HG02885 (cell line): ENCODE results near the gene PDS5B.
"Not testable (repeated sequence)": the region's sequence is repeated elsewhere in the genome, so short reads cannot be mapped to it uniquely, and the experiment has no call there.

Source experiments
- ATAC-seq: cut with Tn5 transposase; IDR thresholded peaks from one replicate; pipeline ENCODE4 v1.9.1; 2021; ENCODE audit warnings: mild to moderate bottlenecking; ENCODE audit not compliant: unreplicated experiment, poor library complexity

The PDS5B gene, protein sequence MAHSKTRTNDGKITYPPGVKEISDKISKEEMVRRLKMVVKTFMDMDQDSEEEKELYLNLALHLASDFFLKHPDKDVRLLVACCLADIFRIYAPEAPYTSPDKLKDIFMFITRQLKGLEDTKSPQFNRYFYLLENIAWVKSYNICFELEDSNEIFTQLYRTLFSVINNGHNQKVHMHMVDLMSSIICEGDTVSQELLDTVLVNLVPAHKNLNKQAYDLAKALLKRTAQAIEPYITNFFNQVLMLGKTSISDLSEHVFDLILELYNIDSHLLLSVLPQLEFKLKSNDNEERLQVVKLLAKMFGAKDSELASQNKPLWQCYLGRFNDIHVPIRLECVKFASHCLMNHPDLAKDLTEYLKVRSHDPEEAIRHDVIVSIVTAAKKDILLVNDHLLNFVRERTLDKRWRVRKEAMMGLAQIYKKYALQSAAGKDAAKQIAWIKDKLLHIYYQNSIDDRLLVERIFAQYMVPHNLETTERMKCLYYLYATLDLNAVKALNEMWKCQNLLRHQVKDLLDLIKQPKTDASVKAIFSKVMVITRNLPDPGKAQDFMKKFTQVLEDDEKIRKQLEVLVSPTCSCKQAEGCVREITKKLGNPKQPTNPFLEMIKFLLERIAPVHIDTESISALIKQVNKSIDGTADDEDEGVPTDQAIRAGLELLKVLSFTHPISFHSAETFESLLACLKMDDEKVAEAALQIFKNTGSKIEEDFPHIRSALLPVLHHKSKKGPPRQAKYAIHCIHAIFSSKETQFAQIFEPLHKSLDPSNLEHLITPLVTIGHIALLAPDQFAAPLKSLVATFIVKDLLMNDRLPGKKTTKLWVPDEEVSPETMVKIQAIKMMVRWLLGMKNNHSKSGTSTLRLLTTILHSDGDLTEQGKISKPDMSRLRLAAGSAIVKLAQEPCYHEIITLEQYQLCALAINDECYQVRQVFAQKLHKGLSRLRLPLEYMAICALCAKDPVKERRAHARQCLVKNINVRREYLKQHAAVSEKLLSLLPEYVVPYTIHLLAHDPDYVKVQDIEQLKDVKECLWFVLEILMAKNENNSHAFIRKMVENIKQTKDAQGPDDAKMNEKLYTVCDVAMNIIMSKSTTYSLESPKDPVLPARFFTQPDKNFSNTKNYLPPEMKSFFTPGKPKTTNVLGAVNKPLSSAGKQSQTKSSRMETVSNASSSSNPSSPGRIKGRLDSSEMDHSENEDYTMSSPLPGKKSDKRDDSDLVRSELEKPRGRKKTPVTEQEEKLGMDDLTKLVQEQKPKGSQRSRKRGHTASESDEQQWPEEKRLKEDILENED (N-terminal part only)

DNA sequence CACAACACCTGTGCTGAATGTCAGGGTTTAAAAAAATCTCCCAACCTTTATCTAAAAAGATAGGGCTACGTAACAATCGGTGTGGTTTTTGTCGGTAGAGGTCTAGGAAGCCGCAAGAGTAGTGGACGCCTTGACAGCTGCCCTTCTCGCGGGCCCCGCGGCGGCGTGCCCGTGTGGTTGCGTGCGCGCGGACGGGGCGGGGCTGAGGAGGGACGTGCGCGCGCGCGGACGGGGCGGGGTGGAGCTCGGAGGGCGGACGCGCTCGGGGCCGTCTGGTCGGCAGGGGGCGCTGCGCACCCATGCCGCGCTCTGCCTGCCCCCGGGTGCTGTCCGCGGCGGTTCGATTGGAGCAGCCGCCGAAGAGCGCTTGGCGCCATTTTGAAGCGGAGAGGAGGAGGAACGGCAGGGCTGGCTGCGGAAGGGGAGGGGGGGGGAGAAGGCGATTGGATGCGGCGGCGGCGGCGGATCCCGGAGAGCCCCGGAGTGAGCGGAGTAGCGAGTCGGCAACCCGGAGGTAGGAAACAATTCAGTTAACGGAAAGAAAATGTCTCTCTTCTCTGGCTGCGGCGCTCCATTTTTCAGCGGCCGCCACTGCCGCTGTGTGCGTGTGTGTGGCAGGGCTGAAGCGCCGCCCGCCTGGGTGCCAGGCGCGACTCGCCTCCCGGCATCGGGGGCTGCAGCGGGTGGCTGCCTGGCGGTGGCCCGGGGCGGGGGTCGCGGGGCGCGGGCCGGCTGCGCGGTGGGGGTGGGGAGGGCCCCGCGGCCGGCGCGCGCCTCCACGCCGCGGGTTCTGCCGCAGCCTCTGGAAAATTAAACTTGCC is at the start of gene PDS5B:
Gene PDS5B, plus strand, starts transcription at position 373 of the 821 bp plus-strand sequence. CDS start 62,321 bp downstream, outside the sequence.
- ATAC-seq, result peak; percentile 81

GRCh38 chr13:32537580-32538142 is 48.6 kb upstream of the PDS5B start:
- ATAC-seq, result no peak

- ATAC-seq, result peak; percentile 81
Observed at GRCh38 chr13:32538143-32538620, 48.1 kb upstream of the PDS5B start.

GRCh38 chr13:32538621-32539246 is 47.5 kb upstream of the PDS5B start, which contains the start of gene N4BP2L2:
Gene N4BP2L2 (minus strand): TSS chr13:32538795. CDS start chr13:32537027, 1,768 bp downstream.
- ATAC-seq, result peak; percentile 98

- ATAC-seq, result no peak
Observed at GRCh38 chr13:32542221-32542620, 44.0 kb upstream of the PDS5B start.

DNA sequence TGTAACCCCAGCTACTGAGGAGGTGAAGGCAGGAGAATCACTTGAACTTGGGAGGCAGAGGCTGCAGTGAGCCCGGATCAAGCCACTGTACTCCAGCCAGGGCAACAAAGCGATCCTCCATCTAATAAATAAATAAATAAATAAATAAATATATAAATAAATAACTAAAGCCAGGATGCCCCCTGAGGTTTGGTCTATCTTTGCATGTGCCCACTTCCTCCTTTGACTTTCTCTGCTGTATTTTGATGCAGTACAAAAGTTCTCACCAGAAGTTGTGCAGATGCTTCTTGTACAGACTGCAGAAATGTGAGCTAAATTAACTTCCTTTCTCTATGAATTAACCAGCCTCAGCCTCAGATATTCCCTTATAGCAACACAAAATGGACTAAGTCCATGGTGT is 41.2 kb upstream of the PDS5B start:
- no peak for ATAC-seq

- ATAC-seq, result no peak
Observed at GRCh38 chr13:32548837-32549236, 37.4 kb upstream of the PDS5B start.

- ATAC-seq, result no peak
Observed at GRCh38 chr13:32549788-32550187, 36.5 kb upstream of the PDS5B start.

DNA sequence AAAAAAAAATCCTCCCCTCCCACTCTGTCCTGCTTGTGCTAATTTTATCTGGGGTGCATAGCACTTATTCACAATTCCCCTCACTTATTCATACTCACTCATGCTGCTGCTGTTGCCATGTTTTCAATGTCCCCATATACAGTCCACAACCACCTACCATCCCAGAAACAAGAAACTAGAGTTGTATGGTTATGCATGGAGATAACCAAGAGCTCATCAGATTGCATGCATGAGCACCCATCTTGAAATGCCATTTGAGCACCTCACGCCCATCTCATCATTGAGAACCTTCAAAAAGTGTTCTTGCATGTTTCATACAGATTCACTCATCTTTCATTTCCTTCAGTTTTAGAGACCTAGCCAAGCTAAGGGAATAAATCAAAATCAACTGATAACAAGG is 32.5 kb upstream of the PDS5B start:
- ATAC-seq, result peak; percentile 43

- no peak for ATAC-seq
Observed at GRCh38 chr13:32555613-32556012, 30.6 kb upstream of the PDS5B start.

- ATAC-seq, result not testable (repeated sequence)
Observed at GRCh38 chr13:32560842-32561241, 25.4 kb upstream of the PDS5B start.

- not testable (repeated sequence) for ATAC-seq
Observed at GRCh38 chr13:32575687-32576086, 10.6 kb upstream of the PDS5B start.

GRCh38 chr13:32577032-32577431 is 9.2 kb upstream of the PDS5B start:
- no peak for ATAC-seq

DNA sequence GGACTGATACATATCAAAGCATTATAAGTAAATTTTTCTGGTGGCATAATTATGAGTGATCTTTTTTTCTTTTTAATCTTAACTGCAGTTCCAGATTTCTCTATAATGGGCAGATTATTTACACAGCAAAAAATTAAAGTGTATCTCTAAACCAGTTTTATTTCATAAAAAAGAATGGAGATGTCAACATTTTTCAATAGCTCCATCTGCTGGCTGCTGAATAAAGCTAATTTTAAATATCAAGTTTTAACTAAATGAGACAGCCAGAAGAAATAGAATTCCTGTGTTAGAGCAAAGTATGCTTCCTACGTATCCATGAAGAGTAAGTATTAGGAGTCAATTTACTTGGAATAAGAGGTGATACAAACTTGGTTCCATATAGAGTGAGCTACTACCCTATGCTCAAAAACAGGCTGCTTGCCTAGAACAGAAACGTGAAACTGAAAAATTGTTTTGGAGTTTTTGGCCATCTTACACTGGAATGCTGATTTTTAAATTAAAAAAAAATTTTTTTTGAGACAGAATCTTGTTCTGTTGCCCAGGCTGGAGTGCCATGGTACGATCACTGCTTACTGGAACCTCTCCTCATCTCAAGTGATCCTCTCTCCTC is 5.0 kb upstream of the PDS5B start:
- no peak for ATAC-seq

DNA sequence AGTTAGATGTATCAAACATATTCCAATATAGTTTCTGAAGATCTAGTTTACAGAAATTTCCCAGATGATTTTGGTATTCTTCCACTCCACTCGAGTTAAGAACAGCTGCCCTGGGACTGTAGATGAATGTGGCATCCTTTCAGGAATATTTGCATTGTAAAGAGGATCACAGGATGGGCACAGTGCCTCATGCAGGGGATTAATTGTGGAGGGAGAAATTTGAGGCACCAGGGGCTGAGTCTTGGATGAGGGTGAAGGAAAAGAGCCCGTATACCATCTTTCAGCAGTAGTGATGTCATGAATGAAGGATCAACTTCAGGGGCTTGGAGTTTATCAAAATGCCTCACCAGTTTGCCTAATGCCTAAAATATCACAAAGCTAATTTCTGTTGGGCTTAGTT is 4.0 kb upstream of the PDS5B start:
- no peak for ATAC-seq

GRCh38 chr13:32582991-32583390 is 3.3 kb upstream of the PDS5B start:
- no peak for ATAC-seq

DNA sequence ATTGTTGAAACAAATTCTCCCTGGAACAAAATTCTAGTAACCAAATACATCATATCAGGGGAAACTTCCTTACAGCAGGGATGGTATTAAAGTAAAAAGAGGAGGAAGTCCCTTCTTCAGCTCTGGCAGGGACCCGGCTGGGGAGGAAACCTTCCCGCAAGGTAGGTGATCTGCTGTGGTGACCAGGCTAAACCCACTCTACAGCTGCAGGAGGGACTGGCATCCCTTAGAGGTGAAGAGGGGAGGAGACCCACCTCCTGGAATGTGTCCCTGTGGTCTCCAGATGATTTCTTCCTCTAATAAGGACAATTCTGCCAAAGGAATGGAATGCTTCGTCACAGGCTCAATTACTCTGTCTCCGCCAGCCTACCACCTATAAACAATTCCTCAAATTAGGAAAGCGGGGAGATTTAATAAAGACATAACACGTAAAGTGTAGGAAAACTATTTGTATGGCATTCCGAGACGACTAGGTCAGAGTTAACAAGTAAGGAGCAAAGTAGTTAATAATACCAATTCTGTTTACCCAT is 637 bp upstream of the PDS5B start:
- no peak for ATAC-seq
